ENCODE results near the gene HK3.

Gene HK3

DNA sequence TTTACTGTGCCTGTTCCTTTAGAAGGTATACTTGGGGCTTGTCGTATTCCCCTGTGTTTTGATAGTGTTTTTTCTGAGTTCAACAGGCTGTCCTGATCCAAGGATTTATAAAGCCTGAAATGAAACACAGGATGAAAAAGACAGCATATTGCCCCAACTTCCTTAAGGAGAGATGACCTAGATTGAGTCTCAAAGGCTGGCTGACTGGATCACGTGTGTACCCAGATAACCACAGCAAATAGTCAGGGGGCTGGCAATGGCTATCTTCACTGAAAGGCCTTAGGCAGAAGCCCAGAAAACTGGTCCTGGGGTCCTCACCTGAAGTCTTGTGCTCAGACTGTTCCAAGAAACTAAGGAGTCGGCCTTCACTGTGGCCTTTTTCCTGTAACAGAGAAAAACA, 7.7 kb upstream of the HK3 start:
- Histone ChIP-seq H3K27me3 (ENCODE audit: insufficient read depth, low read length, poor library complexity, severe bottlenecking) (no peaks in the 10 kb centered on the region), H3K9ac (ENCODE audit: low read depth, low read length, poor library complexity, severe bottlenecking) (no peak overlapping the region), H4K20me1 (ENCODE audit: insufficient read depth, low read length, poor library complexity, severe bottlenecking) (no peaks in the 10 kb centered on the region), H3K4me1 (ENCODE audit: insufficient read depth, low read length, poor library complexity, severe bottlenecking) (no peaks in the 10 kb centered on the region), H3K36me3 (ENCODE audit: insufficient read depth, low read length) (peaks cover 50% of the 10 kb centered on the region; the same call in 1 of the 2 replicates), H2AFZ (ENCODE audit: low read length) (no peak overlapping the region), H3K79me2 (ENCODE audit: insufficient read depth, low read length) (no peaks in the 10 kb centered on the region), H3K9me3 (ENCODE audit: insufficient read depth, low read depth, low read length) (no peaks in the 10 kb centered on the region), H3K9me2 (replicated peaks; ENCODE audit: low read depth, low read length) (no peaks in the 10 kb centered on the region), H3K4me2 (ENCODE audit: low read depth, low read length, poor library complexity, severe bottlenecking) (no peak overlapping the region), H3F3A (ENCODE audit: low read depth) (no peaks in the 10 kb centered on the region), H3K4me3 (ENCODE audit: low read length, poor library complexity, severe bottlenecking) (no peak overlapping the region)
- TF ChIP-seq, protein P1, sequence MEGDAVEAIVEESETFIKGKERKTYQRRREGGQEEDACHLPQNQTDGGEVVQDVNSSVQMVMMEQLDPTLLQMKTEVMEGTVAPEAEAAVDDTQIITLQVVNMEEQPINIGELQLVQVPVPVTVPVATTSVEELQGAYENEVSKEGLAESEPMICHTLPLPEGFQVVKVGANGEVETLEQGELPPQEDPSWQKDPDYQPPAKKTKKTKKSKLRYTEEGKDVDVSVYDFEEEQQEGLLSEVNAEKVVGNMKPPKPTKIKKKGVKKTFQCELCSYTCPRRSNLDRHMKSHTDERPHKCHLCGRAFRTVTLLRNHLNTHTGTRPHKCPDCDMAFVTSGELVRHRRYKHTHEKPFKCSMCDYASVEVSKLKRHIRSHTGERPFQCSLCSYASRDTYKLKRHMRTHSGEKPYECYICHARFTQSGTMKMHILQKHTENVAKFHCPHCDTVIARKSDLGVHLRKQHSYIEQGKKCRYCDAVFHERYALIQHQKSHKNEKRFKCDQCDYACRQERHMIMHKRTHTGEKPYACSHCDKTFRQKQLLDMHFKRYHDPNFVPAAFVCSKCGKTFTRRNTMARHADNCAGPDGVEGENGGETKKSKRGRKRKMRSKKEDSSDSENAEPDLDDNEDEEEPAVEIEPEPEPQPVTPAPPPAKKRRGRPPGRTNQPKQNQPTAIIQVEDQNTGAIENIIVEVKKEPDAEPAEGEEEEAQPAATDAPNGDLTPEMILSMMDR (conservative IDR thresholded peaks at IDR 0.05; ENCODE audit: low read length): no peak
- no peak for TF ChIP-seq EZH2phosphoT487 (IDR thresholded peaks at IDR 0.05; ENCODE audit: borderline replicate concordance)

DNA sequence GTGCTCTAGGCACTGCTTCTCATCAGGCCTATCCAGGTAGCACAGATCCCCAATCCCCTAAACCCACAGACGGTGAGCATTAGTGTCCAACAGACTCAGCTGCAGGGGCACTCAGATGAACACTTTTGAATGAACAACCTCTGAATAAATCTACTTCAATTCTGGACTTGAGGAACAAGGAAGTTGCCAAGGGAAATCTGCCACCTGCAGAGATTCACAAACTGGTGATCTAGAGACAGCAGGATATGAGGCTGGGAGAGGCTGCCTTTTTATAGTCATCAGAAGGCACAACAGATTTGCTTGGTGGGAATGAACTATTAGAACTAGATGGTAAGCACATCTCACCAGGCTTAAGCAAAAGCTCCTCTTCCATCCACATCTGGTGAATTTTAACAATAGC, 7.0 kb upstream of the HK3 start:
- TF ChIP-seq, protein P1 (conservative IDR thresholded peaks at IDR 0.05; ENCODE audit: low read length): no peak
- TF ChIP-seq EZH2phosphoT487 (IDR thresholded peaks at IDR 0.05; ENCODE audit: borderline replicate concordance): no peak
- Histone ChIP-seq H4K20me1 (ENCODE audit: insufficient read depth, low read length, poor library complexity, severe bottlenecking) (no peaks in the 10 kb centered on the region), H3K36me3 (ENCODE audit: insufficient read depth, low read length) (peaks cover 50% of the 10 kb centered on the region; the same call in 1 of the 2 replicates)

DNA sequence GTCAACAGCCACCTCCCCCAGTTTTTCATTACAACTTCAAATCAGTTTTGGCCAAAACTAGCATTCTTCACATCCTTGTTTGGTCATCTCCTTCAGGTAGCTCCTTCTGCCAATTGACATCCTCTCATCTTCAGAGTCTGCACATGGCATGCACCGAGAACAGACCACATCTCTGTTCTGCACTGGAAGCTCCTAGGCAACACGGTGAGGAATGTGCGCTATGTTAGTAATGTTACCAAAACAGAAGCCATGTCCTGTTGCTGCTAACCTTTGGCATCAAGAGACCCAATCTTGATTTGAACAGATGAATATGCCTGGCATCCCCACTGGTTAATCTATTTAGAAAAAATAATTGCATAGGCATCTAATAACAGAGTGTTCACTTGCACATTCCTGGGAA, 5.1 kb upstream of the HK3 start:
- Histone ChIP-seq H2AFZ (ENCODE audit: low read length) (no peak overlapping the region), H3K79me2 (ENCODE audit: insufficient read depth, low read length) (no peaks in the 10 kb centered on the region), H3K9me3 (ENCODE audit: insufficient read depth, low read depth, low read length) (no peaks in the 10 kb centered on the region), H3K9ac (ENCODE audit: low read depth, low read length, poor library complexity, severe bottlenecking) (no peak overlapping the region), H4K20me1 (ENCODE audit: insufficient read depth, low read length, poor library complexity, severe bottlenecking) (no peaks in the 10 kb centered on the region), H3K4me1 (ENCODE audit: insufficient read depth, low read length, poor library complexity, severe bottlenecking) (peaks cover 9% of the 10 kb centered on the region), H3K4me2 (ENCODE audit: low read depth, low read length, poor library complexity, severe bottlenecking) (no peak overlapping the region), H3K9me2 (replicated peaks; ENCODE audit: low read depth, low read length) (no peaks in the 10 kb centered on the region), H3K4me3 (ENCODE audit: low read length, poor library complexity, severe bottlenecking) (no peak overlapping the region), H3K27me3 (ENCODE audit: insufficient read depth, low read length, poor library complexity, severe bottlenecking) (no peaks in the 10 kb centered on the region), H3K36me3 (ENCODE audit: insufficient read depth, low read length) (peaks cover 46% of the 10 kb centered on the region; the same call in 1 of the 2 replicates), H3F3A (ENCODE audit: low read depth) (no peaks in the 10 kb centered on the region)
- TF ChIP-seq EZH2phosphoT487 (IDR thresholded peaks at IDR 0.05; ENCODE audit: borderline replicate concordance): no peak
- TF ChIP-seq, protein P1 (conservative IDR thresholded peaks at IDR 0.05; ENCODE audit: low read length): no peak

More for the DNA sequence above, 7.0 kb upstream of the HK3 start:
- Histone ChIP-seq H2AFZ (ENCODE audit: low read length) (no peak overlapping the region), H3K4me3 (ENCODE audit: low read length, poor library complexity, severe bottlenecking) (no peak overlapping the region), H3K9ac (ENCODE audit: low read depth, low read length, poor library complexity, severe bottlenecking) (no peak overlapping the region), H3K9me3 (ENCODE audit: insufficient read depth, low read depth, low read length) (no peaks in the 10 kb centered on the region), H3K27me3 (ENCODE audit: insufficient read depth, low read length, poor library complexity, severe bottlenecking) (no peaks in the 10 kb centered on the region), H3K9me2 (replicated peaks; ENCODE audit: low read depth, low read length) (no peaks in the 10 kb centered on the region), H3F3A (ENCODE audit: low read depth) (no peaks in the 10 kb centered on the region), H3K4me1 (ENCODE audit: insufficient read depth, low read length, poor library complexity, severe bottlenecking) (no peaks in the 10 kb centered on the region), H3K79me2 (ENCODE audit: insufficient read depth, low read length) (no peaks in the 10 kb centered on the region), H3K4me2 (ENCODE audit: low read depth, low read length, poor library complexity, severe bottlenecking) (no peak overlapping the region)
